HG03439 (cell line): ENCODE data around the gene AK5.
"Not testable (repeated sequence)": the region's sequence is repeated elsewhere in the genome, so short reads cannot be mapped to it uniquely, and the experiment has no call there.

Source experiments
- ATAC-seq: cut with Tn5 transposase; IDR thresholded peaks from one replicate; pipeline ENCODE4 v1.9.1; 2021; ENCODE audit warnings: mild to moderate bottlenecking, moderate library complexity; ENCODE audit not compliant: unreplicated experiment

AK5 gene

GRCh38 chr1:77484926-77485325 is 203.1 kb downstream of the AK5 start:
- no peak for ATAC-seq

GRCh38 chr1:77487631-77488030 is 205.8 kb downstream of the AK5 start:
- ATAC-seq: no peak

GRCh38 chr1:77489910-77490309 is 208.1 kb downstream of the AK5 start:
- ATAC-seq: no peak

- no peak for ATAC-seq
These were observed 212.2 kb downstream of the AK5 start for GRCh38 chr1:77494026-77494425.

GRCh38 chr1:77498918-77499317 is 217.1 kb downstream of the AK5 start:
- no peak for ATAC-seq

GRCh38 chr1:77499466-77499865 is 217.6 kb downstream of the AK5 start:
- no peak for ATAC-seq

GRCh38 chr1:77504986-77505385 is 223.2 kb downstream of the AK5 start:
- ATAC-seq: no peak

- no peak for ATAC-seq
These were observed 225.0 kb downstream of the AK5 start for GRCh38 chr1:77506771-77507170.

- no peak for ATAC-seq
These were observed 227.3 kb downstream of the AK5 start for GRCh38 chr1:77509051-77509492.

GRCh38 chr1:77509898-77510297 is 228.1 kb downstream of the AK5 start:
- ATAC-seq: no peak

GRCh38 chr1:77511440-77511840 is 229.6 kb downstream of the AK5 start:
- no peak for ATAC-seq

GRCh38 chr1:77512650-77513049 is 230.8 kb downstream of the AK5 start:
- not testable (repeated sequence) for ATAC-seq

- ATAC-seq: no peak
These were observed 232.3 kb downstream of the AK5 start for GRCh38 chr1:77513839-77514763.

GRCh38 chr1:77514921-77515776 is 233.3 kb downstream of the AK5 start:
- no peak for ATAC-seq

GRCh38 chr1:77516106-77516505 is 234.3 kb downstream of the AK5 start:
- no peak for ATAC-seq

- ATAC-seq: no peak
These were observed 242.2 kb downstream of the AK5 start for GRCh38 chr1:77524038-77524437.

- ATAC-seq: not testable (repeated sequence)
These were observed 249.3 kb downstream of the AK5 start for GRCh38 chr1:77531149-77531548.

GRCh38 chr1:77531596-77532280 is 249.9 kb downstream of the AK5 start:
- not testable (repeated sequence) for ATAC-seq

GRCh38 chr1:77532641-77533040 is 250.8 kb downstream of the AK5 start:
- no peak for ATAC-seq

- ATAC-seq: no peak
These were observed 252.0 kb downstream of the AK5 start for GRCh38 chr1:77533660-77534305.

GRCh38 chr1:77534456-77534855 is 252.6 kb downstream of the AK5 start:
- no peak for ATAC-seq
